GM03348 (cell line): ENCODE results near the gene ZFHX3.
"Not testable (repeated sequence)": the region's sequence is repeated elsewhere in the genome, so short reads cannot be mapped to it uniquely, and the experiment has no call there.

ENCODE experiments used
- DNase-seq: peaks from one replicate; pipeline ENCODE4 v3.0.0; 2012; ENCODE audit warnings: low spot score

Gene ZFHX3

DNA sequence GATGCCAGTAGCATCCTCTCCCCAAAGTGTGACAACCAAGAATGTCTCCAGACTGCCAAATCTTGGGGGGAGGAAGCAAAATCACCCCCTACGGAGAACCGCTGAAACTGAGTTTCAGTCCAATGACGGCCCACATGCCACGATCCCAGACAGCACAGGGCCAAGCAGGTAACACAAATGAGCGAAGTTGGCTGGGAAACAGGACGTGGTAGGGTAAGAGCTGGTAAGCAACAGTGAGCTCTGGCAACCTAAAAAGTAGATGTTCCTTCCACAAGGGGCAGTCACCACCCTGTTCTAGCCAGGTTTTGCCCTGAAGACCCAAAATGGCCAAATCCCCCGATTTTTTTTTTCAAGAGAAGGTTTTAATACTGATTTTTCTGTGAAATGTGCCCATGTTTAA is 25.4 kb downstream of the ZFHX3 start:
- DNase-seq, result no peak

DNA sequence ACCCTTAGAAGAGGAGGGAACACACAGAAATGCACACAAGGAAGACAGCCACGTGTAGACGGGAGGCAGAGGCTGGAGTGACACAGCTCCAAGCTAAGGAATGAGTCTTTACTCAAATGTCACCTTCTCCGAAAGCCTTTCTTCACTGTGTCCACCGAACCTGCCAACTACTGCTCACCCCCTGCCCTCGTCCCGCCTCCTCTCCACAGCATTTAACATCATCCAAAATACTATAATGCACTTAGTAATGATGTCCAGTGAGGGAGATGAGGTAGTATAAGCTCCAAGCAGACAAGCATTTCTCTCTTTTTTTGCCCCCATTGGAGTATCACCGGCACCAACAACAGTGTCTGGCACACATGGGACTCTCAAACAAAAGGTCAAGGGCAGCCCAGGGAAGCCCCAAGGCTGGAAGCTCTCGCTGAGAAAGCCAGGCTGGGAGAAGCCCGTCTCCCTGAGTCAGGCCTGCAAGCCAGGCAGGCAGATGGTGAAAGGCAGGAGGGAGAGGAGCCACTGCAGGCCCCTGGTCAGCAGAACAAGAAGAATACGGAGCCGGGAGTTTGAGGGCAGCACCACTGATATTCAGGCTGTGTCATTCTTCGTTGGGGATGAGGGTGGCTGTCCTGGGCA is 25.9 kb downstream of the ZFHX3 start:
- no peak for DNase-seq

DNA sequence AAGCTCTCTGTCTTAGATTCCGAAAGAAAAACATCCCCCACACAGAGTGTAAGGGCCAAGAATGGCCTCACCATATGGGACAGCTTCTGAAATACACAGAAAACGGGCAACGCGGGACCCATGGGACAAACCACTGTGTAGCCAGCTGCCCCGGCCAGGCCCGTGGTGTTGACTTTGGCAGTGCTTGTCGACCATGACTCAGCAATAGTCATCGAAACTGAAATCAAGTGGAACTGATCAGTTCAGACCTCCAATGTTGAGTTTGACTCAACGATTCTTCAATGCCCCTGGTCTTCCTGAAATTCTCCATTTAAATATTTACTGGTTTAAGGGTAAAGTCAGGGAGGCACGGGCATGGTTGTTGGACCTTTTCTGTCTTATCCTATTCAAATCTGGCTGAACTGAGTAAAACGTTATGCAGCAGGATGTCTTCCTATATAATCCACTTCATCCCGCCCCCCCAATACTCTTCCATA is 27.5 kb downstream of the ZFHX3 start:
- DNase-seq, result peak; percentile 86

DNA sequence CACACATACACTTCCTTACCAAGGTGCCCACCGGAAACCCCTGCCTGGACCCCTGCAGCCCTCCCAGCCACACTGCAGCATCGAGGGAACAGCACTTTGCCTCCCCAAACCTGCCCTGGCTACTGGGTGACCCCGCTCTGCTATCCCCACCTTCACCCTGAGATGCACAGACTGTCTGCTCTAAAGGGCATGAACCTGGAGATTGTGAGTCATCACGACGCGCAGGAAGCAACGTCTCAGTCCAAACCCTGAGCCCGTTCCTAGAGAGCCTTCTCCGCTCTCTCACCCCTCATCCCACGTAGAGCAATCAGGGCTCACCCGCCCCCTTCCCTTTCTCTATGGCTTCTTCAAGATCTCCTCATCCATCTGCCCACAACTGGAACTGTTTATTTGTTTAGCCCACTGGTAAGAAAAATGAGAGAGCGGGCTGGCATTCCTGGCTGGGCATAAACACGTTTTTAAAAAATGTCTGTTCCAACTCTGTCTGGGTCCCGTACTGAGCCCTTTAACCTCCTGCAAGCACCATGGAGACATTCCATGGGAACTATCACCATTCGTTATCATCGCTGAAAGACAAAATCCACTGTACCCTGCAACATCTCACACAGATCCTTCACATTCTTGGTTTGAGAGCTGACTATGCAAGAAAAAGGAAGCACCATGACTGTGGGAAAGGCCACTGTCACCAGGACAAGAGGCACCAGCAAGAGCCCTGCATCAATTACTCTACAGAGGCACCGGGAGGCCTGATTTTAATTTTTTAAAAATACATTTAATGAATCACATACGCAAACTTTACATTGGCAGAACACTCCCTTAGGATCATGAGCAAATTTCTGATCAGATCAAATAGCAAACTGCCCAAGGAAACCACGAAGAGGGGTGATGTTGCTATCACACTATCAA is 28.2 kb downstream of the ZFHX3 start:
- DNase-seq, result no peak

DNA sequence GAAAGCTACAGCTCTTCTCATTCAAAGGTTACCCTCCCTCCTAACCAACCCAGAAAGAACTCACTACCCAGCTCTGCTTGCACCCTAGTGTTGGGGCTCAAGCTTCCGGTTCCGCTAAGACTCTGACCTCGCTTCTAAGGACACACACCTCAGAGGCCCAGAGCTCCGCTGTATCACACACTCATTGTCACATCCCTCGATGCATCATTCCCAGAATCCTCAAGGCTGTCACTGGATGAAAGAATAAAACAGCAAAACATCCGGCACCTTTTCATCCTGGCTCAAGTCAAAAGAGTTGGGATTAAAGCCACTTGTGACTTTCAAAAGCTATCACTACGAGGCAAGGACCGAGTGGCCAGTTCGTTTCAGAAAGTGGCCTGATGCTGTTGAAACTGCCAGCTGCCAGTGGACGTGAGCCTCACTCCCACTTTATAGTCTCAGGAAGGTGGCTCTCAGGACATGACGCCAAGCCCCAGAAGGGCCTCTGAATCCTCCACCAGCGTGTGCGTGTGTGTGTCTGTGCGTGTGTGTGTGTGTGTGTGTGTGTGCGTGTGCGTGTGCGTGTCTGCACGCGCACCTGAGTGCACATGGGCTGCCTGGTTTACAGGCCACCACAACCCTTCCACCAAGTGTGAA is 29.0 kb downstream of the ZFHX3 start:
- no peak for DNase-seq

DNA sequence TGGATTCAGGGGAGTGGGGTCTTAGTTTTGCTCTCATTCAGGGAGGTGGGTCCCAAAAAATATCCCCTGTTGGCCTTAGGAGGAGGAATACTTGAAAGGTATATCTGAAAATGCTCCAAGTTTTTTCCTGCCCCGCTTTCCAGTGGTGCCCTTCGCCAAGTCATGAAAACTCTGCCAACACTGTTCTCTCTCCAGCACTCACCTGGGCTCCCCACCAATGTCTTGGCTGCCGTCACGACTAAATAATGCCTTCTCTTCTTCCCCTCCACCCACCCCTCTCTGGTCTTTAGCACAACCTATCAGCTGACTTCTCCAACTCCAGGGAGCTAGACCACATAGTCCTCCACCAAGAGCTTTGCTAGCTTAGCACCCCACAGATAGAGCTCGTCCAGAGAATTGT is 30.6 kb downstream of the ZFHX3 start:
- no peak for DNase-seq

DNA sequence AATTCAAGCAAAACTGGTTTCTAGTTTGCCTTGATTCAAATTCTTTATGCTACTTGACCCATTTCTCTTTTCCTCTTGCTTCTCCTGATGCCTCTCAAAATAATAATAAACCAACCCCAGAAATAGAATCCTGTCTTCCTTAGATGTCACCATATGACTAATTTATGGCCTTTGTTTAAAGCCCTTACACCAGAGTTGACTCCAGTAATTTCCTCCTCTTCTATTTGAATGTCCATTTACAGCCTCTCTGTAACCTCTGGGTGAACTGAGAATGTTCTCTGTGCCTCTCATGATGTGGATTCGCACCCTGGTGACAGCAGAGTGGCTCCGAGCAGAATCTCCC is 31.5 kb downstream of the ZFHX3 start:
- no peak for DNase-seq

DNA sequence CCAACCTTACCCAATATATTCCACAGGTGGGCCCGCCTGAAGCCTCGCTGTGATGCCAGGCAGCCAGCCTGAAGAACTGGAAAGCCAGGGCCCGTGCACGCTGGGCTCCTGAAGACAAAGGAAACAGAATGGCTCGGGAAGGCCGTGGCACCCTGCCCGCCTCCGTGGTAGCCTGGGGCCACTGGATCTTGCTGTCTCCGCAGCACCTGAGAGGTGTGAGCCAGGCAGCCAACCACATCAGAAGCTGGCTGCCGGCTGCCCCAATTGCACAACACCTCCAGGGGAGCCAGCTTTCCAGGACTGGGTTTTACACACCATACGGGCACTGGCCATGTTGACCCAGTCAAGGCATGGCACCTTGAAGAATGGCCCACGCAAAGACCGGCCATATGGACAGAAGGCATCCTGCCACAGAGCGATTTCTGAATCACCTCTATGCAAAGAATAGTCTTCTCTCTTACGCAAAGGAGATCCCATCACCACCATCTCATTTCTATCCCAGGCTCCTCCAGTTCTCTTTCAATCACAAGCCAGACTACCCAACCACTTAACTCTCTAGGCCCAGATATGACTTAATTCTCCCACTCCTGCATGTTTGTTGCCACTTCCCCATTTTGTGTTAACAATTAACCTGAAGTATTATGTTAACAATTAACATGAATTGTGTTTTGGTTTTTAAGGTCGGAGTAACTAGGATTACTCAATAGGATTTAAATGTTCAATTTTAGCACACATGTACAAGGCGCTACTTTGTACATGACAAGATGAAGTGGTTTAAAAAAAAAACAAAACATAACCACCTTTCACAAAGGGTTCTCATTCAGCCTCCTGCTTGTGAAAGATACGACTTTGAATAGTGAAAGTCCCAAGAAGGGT is 32.1 kb downstream of the ZFHX3 start:
- no peak for DNase-seq

DNA sequence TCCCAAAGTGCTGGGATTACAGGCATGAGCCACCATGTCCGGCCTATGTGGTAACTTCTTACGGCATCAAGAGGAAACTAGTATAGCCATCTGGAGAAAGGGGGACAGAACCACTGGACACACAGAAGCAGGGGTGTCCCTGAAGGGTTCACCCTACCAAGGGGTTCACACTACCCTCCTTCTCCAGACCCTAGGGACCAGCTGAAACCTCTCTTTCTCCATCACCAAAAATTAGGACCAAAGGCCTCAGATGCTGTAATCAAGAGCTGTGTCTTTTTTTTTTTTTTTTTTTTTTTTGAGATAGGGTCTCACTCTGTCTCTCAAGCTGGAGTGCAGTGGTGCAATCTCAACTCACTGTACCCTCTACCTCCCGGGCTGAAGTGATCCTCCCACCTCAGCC is 33.2 kb downstream of the ZFHX3 start:
- no peak for DNase-seq

DNA sequence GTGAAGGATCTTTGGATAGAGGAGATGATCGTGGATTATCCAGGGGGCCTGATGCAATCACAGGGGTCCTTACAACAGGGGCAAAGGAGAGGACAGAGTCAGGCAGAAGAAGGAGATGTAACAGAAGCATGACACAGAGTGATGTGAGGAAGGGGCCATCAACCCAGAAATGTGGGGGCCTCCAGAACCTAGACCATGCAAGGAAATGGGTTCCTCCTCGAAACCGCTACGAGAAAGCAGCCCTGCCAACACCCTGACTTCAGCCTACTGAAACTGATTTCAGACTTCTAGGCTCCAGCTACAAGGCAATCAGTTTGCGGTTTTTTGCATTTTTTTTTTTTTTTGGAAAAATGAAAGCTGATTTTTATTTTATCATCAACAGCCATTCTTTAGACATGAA is 34.0 kb downstream of the ZFHX3 start:
- DNase-seq, result no peak

DNA sequence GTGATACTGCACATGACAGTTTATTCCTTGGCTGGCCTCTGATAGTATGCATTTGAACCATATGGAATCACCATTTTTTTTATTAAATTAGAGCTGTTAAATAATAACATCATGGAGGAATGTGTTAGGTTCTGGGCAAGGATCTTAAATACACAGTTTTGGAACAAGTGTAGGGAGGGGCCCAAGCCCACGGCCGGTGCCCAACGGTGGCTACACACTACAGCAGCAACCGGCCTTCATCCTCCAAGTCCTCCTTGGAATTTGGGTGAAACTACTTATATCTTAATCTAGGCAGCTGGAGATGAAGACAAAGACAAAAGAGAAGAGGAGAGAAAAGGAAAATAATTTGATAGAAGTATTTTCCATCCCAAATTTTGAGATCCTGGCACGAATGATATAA is 35.6 kb downstream of the ZFHX3 start:
- no peak for DNase-seq

DNA sequence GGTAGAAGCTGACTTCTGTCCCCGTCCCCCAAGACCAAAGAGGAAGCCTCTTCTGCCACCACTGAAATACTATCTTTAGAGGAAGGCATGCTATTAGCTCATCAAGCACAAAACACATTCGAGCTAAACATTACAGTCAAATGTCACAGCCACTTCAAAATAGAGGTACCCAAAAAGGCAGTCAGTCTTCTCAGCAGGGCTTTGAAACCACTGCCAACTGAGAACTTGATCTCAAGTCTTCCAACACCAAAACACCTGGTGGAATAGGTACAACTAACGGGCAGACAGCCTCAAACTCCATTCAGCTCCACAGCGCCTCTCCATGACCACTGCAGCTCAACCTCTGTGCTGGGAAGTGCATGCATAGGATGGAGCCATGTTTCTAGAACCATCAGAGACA is 36.0 kb downstream of the ZFHX3 start:
- DNase-seq, result no peak

DNA sequence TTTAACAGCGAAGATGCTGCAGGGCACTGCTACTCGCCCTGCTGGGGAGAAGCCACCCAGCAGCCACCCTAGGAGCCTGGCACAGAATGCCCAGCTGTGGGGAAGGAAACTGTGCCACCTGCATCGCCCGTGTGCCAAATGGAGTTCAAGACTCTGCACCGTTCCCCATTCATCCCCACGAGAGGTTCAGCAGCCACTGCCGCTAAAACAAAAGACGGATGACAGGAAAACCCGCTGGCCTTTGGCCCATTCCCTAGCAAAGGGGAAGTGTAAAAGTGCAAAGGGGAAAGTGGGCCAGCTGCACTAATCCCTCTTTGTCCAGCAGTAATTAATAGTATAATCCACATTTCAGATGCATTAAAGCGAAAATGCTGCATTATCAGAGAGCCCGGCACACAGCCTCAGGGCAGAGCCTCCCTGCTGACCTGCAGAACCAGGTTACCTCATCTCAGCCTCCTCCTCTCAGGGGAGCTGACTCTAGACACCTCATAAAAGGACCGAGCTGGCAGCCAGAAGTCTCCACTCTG is 37.7 kb downstream of the ZFHX3 start:
- no peak for DNase-seq

DNA sequence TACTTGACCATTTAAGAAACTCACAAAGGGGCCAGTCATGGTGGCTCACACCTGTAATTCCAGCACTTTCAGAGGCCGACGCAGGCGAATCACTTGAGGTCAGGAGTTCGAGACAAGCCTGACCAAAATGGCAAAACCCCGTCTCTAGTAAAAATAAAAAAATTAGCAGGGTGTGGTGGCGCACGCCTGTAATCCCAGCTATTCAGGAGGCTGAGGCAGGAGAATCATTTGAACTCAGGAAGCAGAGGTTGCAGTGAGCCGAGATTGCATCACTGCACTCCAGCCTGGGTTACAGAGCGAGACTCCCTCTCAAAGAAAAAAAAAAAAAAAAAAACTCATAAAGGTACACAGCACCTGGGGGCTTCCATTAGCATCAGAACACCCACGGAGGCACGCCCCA is 38.2 kb downstream of the ZFHX3 start:
- not testable (repeated sequence) for DNase-seq

DNA sequence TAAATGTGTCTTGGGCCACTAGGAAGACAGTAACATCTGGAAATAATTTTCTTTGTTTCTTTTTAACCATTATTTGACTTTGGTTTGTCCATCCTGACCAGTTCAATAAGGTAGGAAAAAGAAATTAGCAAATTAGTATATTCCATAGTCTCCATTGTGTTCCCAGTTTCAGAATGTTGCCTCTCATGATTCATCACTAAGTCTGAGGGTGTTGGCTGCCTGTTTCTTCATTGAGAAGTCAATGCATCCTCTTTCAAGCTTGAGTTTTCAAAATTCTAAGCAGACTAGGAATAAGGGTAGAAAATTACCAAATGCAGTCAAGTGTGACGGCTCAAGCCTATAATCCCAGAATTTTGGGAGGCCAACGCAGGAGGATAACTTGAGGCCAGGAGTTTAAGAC is 41.9 kb downstream of the ZFHX3 start:
- no peak for DNase-seq

DNA sequence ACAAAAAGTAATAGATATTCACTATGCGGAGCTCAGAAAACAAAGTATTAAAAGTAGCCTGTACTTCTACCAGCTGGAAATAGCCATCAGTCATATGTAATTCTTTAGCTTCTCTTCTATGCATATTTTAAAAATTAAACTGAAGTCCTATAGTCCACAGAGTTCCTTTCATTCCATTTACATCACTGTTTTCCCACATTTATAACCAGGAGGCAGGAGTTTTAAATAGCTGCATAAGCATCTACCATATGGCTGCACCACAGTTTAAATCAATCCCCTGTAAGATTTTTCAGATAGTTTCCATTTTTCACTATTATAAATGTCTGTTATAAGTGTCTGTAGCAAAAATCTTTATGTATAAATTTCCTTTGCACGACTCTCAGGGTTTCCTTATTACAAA is 45.1 kb downstream of the ZFHX3 start:
- DNase-seq, result no peak

DNA sequence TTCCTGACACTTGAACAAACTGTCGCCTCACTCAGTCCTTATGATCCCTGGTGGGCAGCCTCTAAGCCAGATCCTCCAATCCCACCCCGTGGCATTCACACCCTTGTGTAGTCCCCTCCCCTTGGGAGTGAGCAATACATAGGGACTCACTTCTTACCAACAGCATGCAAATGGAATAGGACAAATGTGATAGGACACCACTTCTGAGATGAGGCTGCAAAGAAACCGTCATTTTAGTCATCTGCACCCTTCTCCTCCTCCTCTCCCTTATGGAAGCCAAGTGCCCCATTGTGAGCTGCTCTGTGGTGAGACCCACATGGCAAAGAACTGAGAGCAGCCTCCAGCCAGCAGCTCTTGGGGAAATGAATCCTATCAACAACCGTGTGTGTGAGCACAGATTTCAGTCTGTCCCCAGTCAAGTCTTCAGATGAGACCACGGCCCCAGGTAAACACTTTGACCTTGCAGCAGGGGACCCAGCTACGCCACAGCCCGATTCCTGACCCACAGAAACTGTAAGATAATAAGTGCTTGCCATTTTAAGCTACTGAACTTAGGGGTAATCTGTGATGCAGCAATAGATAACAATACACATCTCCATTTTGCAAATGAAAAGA is 46.9 kb downstream of the ZFHX3 start:
- no peak for DNase-seq

DNA sequence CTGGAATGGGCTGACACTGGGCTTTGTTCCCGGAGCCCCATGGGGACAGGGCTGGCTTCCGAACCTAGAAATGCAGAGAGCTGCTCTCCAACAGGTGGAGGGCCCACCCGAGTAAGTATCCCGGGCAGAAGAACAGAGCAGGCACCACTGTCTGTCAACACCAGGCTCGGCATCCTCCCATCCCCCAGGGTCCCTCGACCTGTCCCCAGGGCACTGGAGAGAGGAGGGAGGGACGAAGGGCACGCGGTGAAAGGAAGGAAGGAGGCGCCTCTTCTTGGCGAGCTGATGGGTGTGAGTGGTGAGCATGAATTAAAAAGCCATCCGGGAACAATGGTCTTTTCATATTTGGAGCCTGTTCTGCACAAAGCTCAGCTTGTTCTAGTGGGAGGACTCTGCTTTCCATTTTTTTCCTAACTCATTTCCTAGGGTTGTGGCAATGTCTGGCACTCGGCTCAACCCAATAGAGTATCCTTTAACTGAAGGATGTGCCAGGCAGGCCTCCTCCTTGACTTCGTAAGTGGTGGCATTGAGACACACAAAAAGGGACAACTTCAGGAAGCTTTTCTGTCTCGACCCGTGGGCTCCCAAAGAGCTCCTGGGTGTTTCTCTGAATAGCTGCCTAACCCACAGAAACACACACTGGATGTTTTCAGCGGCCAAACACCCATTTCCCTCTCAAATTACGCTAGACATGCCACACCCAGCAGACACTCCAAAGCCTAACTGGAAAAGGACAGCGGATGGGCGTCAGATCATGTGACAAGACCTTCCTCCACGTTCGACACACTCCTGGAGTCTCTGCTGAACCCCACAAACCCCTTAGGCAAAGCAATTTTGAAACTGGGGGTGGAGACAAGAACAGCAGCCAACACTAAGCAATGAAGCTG is 47.7 kb downstream of the ZFHX3 start:
- DNase-seq, result peak; percentile 46

DNA sequence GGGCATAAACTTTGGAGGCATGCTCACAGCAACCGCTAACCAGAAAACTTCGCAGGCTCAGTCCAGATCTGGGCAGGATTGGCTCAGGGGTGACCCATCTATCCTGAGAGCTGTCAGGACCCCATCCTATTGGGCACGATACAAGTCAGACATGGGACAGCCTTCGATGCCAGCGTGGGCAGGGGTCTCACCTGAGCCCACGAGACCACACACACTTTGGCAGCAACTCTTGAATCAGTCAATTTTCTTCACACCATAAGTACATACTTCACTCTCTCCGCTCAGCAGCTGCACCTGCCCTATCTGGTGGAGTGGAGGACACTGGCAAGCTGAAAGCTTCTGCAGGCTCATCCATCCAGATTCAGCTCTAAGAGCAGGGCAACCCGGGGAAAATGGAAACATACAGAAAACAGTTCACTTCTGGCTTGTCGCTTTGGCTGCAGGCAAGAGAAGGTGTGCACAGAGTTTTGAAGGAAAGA is 48.3 kb downstream of the ZFHX3 start:
- DNase-seq, result no peak

DNA sequence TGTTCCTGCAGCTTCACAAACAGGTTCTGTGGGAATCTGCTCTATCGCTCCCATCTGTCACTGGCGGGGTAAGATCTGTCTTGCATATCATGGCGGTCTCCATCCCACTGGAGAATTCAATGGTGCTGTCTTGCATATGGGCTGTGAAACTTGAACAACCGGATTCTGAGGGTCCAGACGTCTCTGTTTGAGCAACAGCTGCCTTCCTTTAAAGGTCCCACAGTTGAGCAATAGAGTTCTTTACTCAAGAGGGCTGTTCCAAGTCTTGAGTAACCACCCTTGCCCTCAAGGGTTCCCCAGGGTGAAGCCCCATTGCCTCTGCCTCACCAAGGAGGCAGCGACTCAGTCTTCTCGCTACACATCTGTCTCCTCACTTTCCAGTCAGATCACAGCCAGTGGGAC is 50.8 kb downstream of the ZFHX3 start:
- peak; percentile 34 for DNase-seq
